Measurements from ENCODE around the gene SEPTIN1. TPM values are rescaled to one million over a fixed set of nuclear protein-coding genes. Genes with fewer than 3 reads are reported as not detected.
"Not testable (repeated sequence)": the region's sequence is repeated elsewhere in the genome, so short reads cannot be mapped to it uniquely, and the experiment has no call there.

SEPTIN1 gene
- total RNA-seq, 4 donors from 2014 or later = 0.86 to 2.5 (median 1.4) TPM

DNA sequence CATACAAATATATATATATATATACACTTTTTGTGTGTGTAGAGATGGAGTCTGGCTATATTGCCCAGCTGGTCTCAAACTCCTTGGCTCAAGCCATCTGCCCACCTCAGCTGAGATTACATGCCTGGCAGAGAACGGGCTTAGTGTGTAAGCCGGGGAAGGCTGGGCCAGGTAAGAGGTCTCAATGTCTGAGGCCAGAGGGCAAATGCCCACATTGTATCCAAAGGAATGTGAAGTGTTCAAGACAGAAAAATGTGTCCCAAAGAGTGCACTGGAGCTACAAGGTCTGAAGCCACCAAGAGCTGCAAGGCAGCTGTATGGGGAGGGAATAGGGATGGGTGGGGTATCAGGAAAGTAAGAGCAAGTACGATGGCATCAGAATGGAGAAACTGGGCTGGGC is 36.1 kb downstream of the SEPTIN1 start:
- WGBS = 91% methylated on average over 3 of the region's 3 CpGs

GRCh38 chr16:30343491-30343820 is 38.9 kb downstream of the SEPTIN1 start:
- DNase-seq (ENCODE audit: extremely low spot score); H3K36me3 ChIP-seq: not testable (repeated sequence)
- WGBS = 94% methylated on average over 11 of the region's 11 CpGs

More for the DNA sequence above, 36.1 kb downstream of the SEPTIN1 start:
- DNase-seq (ENCODE audit: extremely low spot score) = no peak
- peaks cover under 1 to 3% (median 3%) of the 10 kb centered on the region in 4 donors for H3K4me1 ChIP-seq
- TF ChIP-seq EP300 (IDR thresholded peaks at IDR 0.05) (no peak), POLR2A (IDR thresholded peaks at IDR 0.05; ENCODE audit: low read depth) (no peak), POLR2AphosphoS5 (IDR thresholded peaks at IDR 0.05) (no peak)
- TF ChIP-seq, protein P1, sequence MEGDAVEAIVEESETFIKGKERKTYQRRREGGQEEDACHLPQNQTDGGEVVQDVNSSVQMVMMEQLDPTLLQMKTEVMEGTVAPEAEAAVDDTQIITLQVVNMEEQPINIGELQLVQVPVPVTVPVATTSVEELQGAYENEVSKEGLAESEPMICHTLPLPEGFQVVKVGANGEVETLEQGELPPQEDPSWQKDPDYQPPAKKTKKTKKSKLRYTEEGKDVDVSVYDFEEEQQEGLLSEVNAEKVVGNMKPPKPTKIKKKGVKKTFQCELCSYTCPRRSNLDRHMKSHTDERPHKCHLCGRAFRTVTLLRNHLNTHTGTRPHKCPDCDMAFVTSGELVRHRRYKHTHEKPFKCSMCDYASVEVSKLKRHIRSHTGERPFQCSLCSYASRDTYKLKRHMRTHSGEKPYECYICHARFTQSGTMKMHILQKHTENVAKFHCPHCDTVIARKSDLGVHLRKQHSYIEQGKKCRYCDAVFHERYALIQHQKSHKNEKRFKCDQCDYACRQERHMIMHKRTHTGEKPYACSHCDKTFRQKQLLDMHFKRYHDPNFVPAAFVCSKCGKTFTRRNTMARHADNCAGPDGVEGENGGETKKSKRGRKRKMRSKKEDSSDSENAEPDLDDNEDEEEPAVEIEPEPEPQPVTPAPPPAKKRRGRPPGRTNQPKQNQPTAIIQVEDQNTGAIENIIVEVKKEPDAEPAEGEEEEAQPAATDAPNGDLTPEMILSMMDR (IDR thresholded peaks at IDR 0.05) = no peak
- H3K27ac ChIP-seq (replicated peaks in 1 of 4) = no peak overlapping the region
- intact Hi-C loops (cut with DNase I) = no loop called here
- H3K4me3 ChIP-seq = no peak overlapping the region
- peaks cover 9 to 18% (median 15%) of the 10 kb centered on the region in 4 donors for H3K36me3 ChIP-seq
- H3K27me3 ChIP-seq = no peaks in the 10 kb centered on the region
- no peaks in the 10 kb centered on the region for H3K9me3 ChIP-seq

GRCh38 chr16:30342751-30343490 is 39.4 kb downstream of the SEPTIN1 start:
- Histone ChIP-seq H3K9me3 (no peaks in the 10 kb centered on the region), H3K27ac (replicated peaks in 1 of 4) (no peak overlapping the region), H3K4me1 (no peaks in the 10 kb centered on the region), H3K36me3 (no peaks in the 10 kb centered on the region), H3K4me3 (no peak overlapping the region), H3K27me3 (no peaks in the 10 kb centered on the region)
- WGBS = 85% methylated on average over 31 of the region's 32 CpGs
- DNase-seq (ENCODE audit: extremely low spot score) = no peak
- TF ChIP-seq POLR2AphosphoS5 (IDR thresholded peaks at IDR 0.05) (no peak), POLR2A (IDR thresholded peaks at IDR 0.05; ENCODE audit: low read depth) (no peak), EP300 (IDR thresholded peaks at IDR 0.05) (no peak)
- TF ChIP-seq, protein P1 (IDR thresholded peaks at IDR 0.05) = no peak
- intact Hi-C loops (cut with DNase I) = no loop called here

More at GRCh38 chr16:30343491-30343820, 38.9 kb downstream of the SEPTIN1 start:
- H3K27me3 ChIP-seq; H3K4me3 ChIP-seq; intact Hi-C loops (cut with DNase I); H3K27ac ChIP-seq (replicated peaks in 1 of 4); H3K4me1 ChIP-seq; H3K9me3 ChIP-seq: not testable (repeated sequence)

DNA sequence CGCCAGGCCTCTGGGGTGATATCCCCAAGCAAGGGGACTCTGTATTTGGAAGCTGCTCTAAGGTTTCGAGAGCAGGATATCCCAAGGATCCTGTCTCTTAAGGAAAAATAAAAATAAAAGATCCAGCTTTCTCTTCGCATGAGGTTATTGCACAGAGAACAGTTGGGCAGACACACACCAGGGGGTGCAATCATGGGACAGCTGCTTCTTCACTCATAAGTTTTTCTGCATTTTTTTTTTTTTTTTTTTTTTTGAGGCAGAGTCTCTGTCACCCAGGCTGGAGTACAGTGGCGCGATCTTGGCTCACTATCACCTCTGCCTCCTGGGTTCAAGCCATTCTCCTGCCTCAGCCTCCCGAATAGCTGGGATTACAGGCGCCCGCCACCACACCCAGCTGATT is 40.4 kb downstream of the SEPTIN1 start:
- 89% methylated on average over 8 of the region's 8 CpGs for WGBS
- H3K9me3 ChIP-seq; H3K4me3 ChIP-seq; H3K27me3 ChIP-seq; intact Hi-C loops (cut with DNase I); H3K4me1 ChIP-seq; H3K27ac ChIP-seq (replicated peaks in 1 of 4); DNase-seq (ENCODE audit: extremely low spot score); H3K36me3 ChIP-seq: not testable (repeated sequence)

GRCh38 chr16:30340621-30341020 is 41.7 kb downstream of the SEPTIN1 start:
- TF ChIP-seq POLR2A (IDR thresholded peaks at IDR 0.05; ENCODE audit: low read depth) (no peak), EP300 (IDR thresholded peaks at IDR 0.05) (no peak), POLR2AphosphoS5 (IDR thresholded peaks at IDR 0.05) (no peak)
- TF ChIP-seq, protein P1 (IDR thresholded peaks at IDR 0.05) = no peak
- intact Hi-C loops (cut with DNase I) = no loop called here
- no peak overlapping the region for H3K4me3 ChIP-seq
- no peaks in the 10 kb centered on the region for H3K36me3 ChIP-seq
- H3K9me3 ChIP-seq = no peaks in the 10 kb centered on the region
- H3K27ac ChIP-seq (replicated peaks in 1 of 4) = no peak overlapping the region
- peaks cover 5 to 8% (median 7%) of the 10 kb centered on the region in 4 donors for H3K4me1 ChIP-seq
- WGBS = 90% methylated on average over 11 of the region's 13 CpGs
- no peaks in the 10 kb centered on the region for H3K27me3 ChIP-seq
- no peak for DNase-seq (ENCODE audit: extremely low spot score)

DNA sequence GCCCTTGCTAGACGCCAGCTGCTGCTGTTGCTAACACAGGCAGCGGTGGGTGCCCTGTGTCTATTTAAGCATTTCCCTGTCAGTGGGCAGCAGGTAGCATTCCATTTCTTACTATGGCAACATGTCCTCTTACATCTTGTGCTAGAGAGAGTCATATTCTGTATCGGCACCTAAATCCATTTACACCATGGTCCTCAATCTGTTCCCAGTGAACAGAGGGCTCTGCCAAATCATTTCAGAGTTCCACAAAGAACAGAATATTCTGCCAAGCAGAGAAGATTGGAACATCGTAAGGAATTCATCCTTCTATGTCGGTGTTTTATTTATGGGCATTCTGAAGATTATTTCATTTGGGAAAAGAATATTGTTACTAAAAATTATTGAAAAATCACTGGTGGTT is 43.6 kb downstream of the SEPTIN1 start:
- 95% methylated on average over 5 of the region's 5 CpGs for WGBS
- peaks cover 6 to 10% (median 10%) of the 10 kb centered on the region in 4 donors for H3K4me1 ChIP-seq
- H3K27ac ChIP-seq (replicated peaks in 1 of 4); intact Hi-C loops (cut with DNase I); H3K4me3 ChIP-seq; H3K9me3 ChIP-seq; H3K36me3 ChIP-seq; H3K27me3 ChIP-seq: not testable (repeated sequence)
- DNase-seq (ENCODE audit: extremely low spot score) = peak; percentile 10

DNA sequence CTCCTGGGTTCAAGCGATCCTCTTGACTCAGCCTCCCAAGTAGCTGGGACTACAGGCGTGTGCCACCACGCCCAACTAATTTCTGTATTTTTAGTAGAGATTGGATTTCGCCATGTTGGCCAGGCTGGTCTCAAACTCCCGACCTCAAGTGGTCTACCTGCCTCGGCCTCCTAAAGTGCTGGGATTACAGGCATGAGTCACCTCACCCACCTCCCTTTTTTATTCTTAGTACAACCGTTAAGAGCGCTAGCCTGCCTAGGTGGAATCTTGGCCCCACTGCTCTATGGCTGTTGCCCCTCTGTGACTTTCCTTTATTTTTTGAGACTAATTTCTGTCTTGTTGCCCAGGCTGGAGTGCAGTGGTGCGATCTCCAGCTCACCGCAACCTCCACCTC is 44.4 kb downstream of the SEPTIN1 start:
- H3K9me3 ChIP-seq; H3K4me3 ChIP-seq; intact Hi-C loops (cut with DNase I); DNase-seq (ENCODE audit: extremely low spot score); H3K36me3 ChIP-seq; H3K27ac ChIP-seq (replicated peaks in 1 of 4); H3K27me3 ChIP-seq: not testable (repeated sequence)
- 94% methylated on average over 9 of the region's 10 CpGs for WGBS
- H3K4me1 ChIP-seq = peaks cover 6 to 10% (median 10%) of the 10 kb centered on the region in 4 donors

All from esophagus muscularis mucosa (tissue), 4 donors.